Upper lobe of right lung (tissue), 1 donor: ENCODE results near the gene IL5RA. TPM values are rescaled to one million over a fixed set of nuclear protein-coding genes. Genes with fewer than 3 reads are reported as not detected.

ENCODE experiments used
- ATAC-seq: fragments of 200-7000 bp; cut with Tn5 transposase; one replicate; pipeline ENCODE4 v1.9.1; 2020; ENCODE audit warnings: mild to moderate bottlenecking, moderate library complexity
- DNase-seq: peaks from one replicate; pipeline ENCODE4 v3.0.0-alpha.2; 2020
- H3K27ac ChIP-seq: fragments of 200-600 bp; one replicate; pipeline ENCODE4 v1.8.0; 2022
- H3K27me3 ChIP-seq: fragments of 200-600 bp; one replicate; pipeline ENCODE4 v1.8.0; 2022; ENCODE audit warnings: mild to moderate bottlenecking
- H3K36me3 ChIP-seq: fragments of 200-600 bp; one replicate; pipeline ENCODE4 v1.8.0; 2022
- H3K4me1 ChIP-seq: fragments of 200-600 bp; one replicate; pipeline ENCODE4 v1.8.0; 2022
- H3K4me3 ChIP-seq: fragments of 200-600 bp; one replicate; pipeline ENCODE4 v1.8.0; 2022; ENCODE audit warnings: mild to moderate bottlenecking
- H3K9me3 ChIP-seq: fragments of 200-600 bp; one replicate; pipeline ENCODE4 v1.8.0; 2022
- CTCF ChIP-seq: fragments of 200-600 bp; IDR thresholded peaks from one replicate; pipeline ENCODE4 v1.8.0; 2022; ENCODE audit warnings: antibody characterized with exemption
- intact Hi-C: fragments of 100-400 bp; cut with DNase I; formaldehyde crosslinking; loops from one replicate; pipeline ENCODE4 v1.11.0; 2022
- long read RNA-seq: library from polyadenylated mRNA; unstranded; transcript quantifications from one replicate; pipeline ENCODE4 v2.0.0, GENCODE V29; 2021
- total RNA-seq: library from RNA; stranded (reverse); fragmentation: NEBNext Ultra II Directional; extraction: Animal tissue kit (Norgen Biotek cat#: 25700); gene quantifications from one replicate; pipeline ENCODE4 v1.2.1, GENCODE V29; 2021
- donor health status: DM: no; HTN: yes; CAD: no; lungs with severe emphysema.

IL5RA gene
- total RNA-seq = 0.69 TPM
- long read RNA-seq = 0 reads

GRCh38 chr3:3110299-3110630 lies at the start of gene IL5RA:
Gene IL5RA, minus strand, starts transcription at chr3:3110374. Its CDS starts 5,390 bp downstream, at chr3:3104984.
- no peaks in the 10 kb centered on the region for H3K9me3 ChIP-seq
- peak within 1 kb of the TSS; percentile 61 for H3K27ac ChIP-seq
- H3K4me1 ChIP-seq = no peaks in the 10 kb centered on the region
- H3K27me3 ChIP-seq = no peaks in the 10 kb centered on the region
- peak within 1 kb of the TSS; percentile 1 for H3K4me3 ChIP-seq
- intact Hi-C loops = no loop called here
- TF ChIP-seq CTCF = no peak
- H3K36me3 ChIP-seq = no peaks in the 10 kb centered on the region
- DNase-seq (no peak), ATAC-seq (peak; percentile 59)

GRCh38 chr3:3157484-3157883 lies 47.3 kb upstream of the IL5RA start:
- no peak for TF ChIP-seq CTCF
- DNase-seq (no peak), ATAC-seq (no peak)
- Histone ChIP-seq H3K9me3 (no peaks in the 10 kb centered on the region), H3K36me3 (peaks cover 94% of the 10 kb centered on the region), H3K27me3 (no peaks in the 10 kb centered on the region), H3K27ac (no peak overlapping the region), H3K4me1 (no peaks in the 10 kb centered on the region), H3K4me3 (no peak overlapping the region)
- intact Hi-C loops = no loop called here

- peaks cover 4% of the 10 kb centered on the region for H3K4me1 ChIP-seq
- intact Hi-C loops = no loop called here
- no peaks in the 10 kb centered on the region for H3K27me3 ChIP-seq
- no peak overlapping the region for H3K27ac ChIP-seq
- peaks cover 96% of the 10 kb centered on the region for H3K36me3 ChIP-seq
- no peaks in the 10 kb centered on the region for H3K9me3 ChIP-seq
- ATAC-seq (no peak), DNase-seq (no peak)
- no peak overlapping the region for H3K4me3 ChIP-seq
- no peak for TF ChIP-seq CTCF
Measured at GRCh38 chr3:3154879-3155610, 44.9 kb upstream of the IL5RA start.

GRCh38 chr3:3151513-3151912 lies 41.3 kb upstream of the IL5RA start:
- no peak overlapping the region for H3K27ac ChIP-seq
- no peaks in the 10 kb centered on the region for H3K27me3 ChIP-seq
- peaks cover 100% of the 10 kb centered on the region for H3K36me3 ChIP-seq
- DNase-seq = no peak
- intact Hi-C loops = no loop called here
- no peak overlapping the region for H3K4me3 ChIP-seq
- no peak for ATAC-seq
- peaks cover 6% of the 10 kb centered on the region for H3K4me1 ChIP-seq
- no peaks in the 10 kb centered on the region for H3K9me3 ChIP-seq
- TF ChIP-seq CTCF = no peak

- no peak for TF ChIP-seq CTCF
- Histone ChIP-seq H3K36me3 (peaks cover 99% of the 10 kb centered on the region), H3K9me3 (no peaks in the 10 kb centered on the region)
Measured at GRCh38 chr3:3149560-3149959, 39.4 kb upstream of the IL5RA start.

GRCh38 chr3:3145831-3146230 lies 35.7 kb upstream of the IL5RA start:
- intact Hi-C loops = no loop called here
- Histone ChIP-seq H3K4me3 (no peak overlapping the region), H3K36me3 (peaks cover 89% of the 10 kb centered on the region), H3K4me1 (peaks cover 6% of the 10 kb centered on the region), H3K27me3 (no peaks in the 10 kb centered on the region), H3K27ac (no peak overlapping the region), H3K9me3 (no peaks in the 10 kb centered on the region)
- ATAC-seq = no peak
- no peak for DNase-seq
- no peak for TF ChIP-seq CTCF

More at GRCh38 chr3:3149560-3149959, 39.4 kb upstream of the IL5RA start:
- ATAC-seq (no peak), DNase-seq (no peak)
- Histone ChIP-seq H3K4me1 (peaks cover 6% of the 10 kb centered on the region), H3K27ac (no peak overlapping the region), H3K27me3 (no peaks in the 10 kb centered on the region), H3K4me3 (no peak overlapping the region)
- intact Hi-C loops = no loop called here
